Forelimb muscle (tissue), 1 donor: Measurements from ENCODE around the gene RAD9A. TPM values are rescaled to one million over a fixed set of nuclear protein-coding genes. Genes with fewer than 3 reads are reported as not detected.
"Not testable (repeated sequence)": the region's sequence is repeated elsewhere in the genome, so short reads cannot be mapped to it uniquely, and the experiment has no call there.

Experiments
- DNase-seq: peaks from one replicate; pipeline ENCODE4 v3.0.0-alpha.2; 2013; ENCODE audit warnings: low read depth
- polyA plus RNA-seq: library from polyadenylated mRNA; unstranded; fragments of 120-200 nt; gene quantifications from one replicate; pipeline ENCODE4 v1.2.1, GENCODE V29; 2013; ENCODE audit not compliant: insufficient read length

RAD9A gene
- polyA plus RNA-seq, 1 donor: 8.2 TPM

DNA sequence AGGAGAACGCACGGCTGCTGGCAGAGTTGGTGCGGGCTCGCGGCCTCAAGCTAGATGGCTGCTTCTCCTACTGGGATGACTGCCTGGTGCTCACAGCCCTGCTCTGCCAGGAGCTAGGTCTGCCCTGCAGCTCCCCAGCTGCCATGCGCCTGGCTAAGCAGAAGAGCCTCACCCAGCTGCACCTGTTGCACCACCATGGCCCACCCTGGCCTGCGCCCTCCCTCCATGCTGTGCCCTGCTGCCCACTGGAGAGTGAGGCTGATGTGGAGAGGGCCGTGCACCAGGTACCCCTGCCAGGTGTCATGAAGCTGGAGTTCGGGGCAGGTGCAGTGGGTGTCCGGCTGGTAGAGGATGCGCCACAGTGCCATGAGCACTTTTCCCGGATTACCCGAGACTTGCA lies 31.7 kb downstream of the RAD9A start:
- DNase-seq: no peak

DNA sequence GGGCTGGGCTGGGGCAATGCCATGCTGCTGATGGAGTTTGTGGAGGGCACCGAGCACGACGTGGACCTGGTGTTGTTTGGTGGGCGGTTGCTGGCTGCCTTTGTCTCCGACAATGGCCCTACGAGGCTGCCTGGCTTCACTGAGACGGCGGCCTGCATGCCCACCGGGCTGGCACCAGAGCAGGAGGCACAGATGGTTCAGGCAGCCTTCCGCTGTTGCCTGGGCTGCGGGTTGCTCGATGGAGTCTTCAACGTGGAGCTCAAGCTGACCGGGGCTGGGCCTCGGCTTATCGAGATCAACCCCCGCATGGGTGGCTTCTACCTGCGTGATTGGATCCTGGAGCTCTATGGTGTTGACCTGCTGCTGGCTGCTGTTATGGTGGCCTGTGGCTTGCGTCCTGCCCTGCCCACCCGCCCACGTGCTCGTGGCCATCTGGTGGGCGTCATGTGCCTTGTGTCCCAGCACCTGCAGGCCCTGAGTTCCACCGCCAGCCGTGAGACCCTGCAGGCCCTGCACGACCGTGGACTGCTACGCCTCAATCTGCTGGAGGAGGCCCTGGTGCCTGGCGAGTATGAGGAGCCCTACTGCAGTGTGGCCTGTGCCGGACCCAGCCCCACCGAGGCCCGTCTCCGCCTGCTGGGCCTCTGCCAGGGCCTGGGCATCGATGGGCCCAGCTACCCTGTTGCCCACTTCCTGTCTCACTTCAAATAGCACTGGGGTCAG lies 32.3 kb downstream of the RAD9A start:
- DNase-seq: no peak

DNA sequence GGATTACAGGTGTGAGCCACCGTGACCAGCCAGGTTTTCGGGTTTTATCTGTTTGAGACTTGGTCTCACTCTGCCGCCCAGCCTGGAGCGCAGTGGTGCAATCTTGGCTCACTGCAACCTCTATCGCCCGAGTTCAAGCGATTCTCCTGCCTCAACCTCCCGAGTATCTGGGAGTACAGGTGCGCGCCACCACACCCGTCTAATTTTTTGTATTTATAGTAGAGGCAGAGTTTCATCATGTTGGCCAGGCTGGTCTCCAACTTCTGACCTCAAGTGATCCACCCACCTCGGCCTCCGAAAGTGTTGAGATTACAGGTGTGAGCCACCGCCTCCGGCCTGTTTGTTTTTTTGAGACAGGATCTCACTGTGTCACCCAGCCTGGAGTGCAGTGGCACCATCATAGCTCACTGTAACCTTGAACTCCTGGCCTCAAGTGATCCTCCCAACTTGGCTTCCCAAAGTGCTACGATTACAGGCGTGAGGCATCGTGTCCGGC lies 35.6 kb downstream of the RAD9A start:
- not testable (repeated sequence) for DNase-seq

DNA sequence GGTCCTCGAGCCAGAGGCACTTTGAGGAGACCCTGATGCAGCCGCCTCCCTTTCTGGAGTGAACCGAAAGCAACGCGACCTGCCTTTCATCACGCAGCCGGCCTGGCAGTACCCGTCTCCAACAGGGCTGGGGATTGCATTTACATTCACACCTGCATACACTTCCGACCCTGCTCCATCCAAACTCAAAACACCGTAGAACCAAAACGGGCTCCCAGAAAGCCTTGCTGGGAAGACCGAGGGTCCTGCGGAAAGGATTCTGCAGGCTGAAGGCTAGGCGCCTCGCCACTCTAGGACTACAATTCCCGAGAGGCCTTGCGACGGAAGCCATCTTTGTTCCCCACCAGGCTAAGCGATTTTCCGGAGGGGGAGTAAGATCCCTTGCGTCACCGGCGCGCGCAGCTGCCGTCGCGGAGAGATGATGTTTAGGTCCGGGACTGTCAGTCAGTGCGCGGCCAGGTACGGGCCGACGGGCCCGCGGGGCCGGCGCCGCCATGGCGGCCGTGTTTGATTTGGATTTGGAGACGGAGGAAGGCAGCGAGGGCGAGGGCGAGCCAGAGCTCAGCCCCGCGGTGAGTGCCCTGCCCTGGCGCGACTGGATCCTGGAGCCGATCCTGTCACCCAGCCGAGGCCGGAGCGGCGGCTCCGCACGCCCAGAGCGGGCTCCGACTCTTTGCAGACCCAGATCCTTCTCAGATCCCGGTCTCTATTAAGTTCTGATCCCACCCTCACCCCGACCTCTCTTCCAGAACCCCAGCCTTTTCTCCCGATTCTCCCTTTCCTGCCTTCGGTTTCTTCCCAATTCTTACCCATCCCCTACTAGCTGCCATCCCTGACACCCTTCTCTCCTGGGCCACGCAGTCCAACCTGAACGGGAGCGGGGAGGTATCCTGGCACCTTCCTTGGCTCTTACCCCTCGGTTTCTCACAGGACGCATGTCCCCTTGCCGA lies 36.5 kb downstream of the RAD9A start, which contains the start of gene RPS6KB2:
TSS of gene RPS6KB2 (plus strand) at position 443 of the 950 bp plus-strand sequence. CDS start at position 495, 52 bp downstream.
- DNase-seq: peak; percentile 96

DNA sequence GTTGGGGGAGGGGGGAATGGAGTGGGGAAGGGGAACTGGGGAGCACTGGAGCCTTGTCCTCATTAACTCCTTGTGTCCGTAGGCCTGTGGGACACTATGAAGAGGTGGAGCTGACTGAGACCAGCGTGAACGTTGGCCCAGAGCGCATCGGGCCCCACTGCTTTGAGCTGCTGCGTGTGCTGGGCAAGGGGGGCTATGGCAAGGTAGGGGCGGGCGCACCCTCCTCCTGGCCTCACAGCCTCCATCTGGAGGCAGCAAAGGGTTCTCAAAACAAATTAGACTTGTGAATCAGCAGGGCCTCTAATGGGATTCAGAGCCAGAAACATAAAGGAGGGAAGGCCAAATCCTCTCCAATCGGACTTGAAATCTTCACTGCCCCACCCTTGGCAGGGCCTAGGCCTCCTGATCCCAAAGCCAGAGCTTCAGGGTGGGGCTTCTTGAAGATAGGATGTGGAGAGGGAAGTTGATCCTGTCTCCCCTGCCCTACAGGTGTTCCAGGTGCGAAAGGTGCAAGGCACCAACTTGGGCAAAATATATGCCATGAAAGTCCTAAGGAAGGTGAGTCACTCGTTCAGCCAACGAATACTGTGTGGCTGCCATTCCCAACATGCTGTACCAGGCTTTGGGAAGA lies 37.4 kb downstream of the RAD9A start:
- no peak for DNase-seq

DNA sequence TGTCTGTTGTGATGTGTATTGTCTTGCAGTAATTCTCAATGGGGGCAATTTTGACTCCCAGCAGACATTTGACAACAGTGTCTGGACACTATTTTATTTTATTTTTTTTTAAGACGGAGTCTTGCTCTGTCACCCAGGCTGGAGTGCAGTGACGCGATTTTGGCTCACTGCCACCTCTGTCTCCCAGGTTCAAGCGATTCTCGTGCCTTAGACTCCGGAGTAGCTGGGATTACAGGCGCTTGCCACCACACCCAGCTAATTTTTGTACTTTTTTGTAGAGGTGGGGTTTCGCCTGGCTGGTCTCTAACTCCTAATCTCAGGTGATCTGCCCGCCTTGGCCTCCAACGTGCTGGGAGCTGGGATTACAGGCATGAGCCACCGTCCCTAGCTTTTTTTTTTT lies 37.9 kb downstream of the RAD9A start:
- DNase-seq: no peak

DNA sequence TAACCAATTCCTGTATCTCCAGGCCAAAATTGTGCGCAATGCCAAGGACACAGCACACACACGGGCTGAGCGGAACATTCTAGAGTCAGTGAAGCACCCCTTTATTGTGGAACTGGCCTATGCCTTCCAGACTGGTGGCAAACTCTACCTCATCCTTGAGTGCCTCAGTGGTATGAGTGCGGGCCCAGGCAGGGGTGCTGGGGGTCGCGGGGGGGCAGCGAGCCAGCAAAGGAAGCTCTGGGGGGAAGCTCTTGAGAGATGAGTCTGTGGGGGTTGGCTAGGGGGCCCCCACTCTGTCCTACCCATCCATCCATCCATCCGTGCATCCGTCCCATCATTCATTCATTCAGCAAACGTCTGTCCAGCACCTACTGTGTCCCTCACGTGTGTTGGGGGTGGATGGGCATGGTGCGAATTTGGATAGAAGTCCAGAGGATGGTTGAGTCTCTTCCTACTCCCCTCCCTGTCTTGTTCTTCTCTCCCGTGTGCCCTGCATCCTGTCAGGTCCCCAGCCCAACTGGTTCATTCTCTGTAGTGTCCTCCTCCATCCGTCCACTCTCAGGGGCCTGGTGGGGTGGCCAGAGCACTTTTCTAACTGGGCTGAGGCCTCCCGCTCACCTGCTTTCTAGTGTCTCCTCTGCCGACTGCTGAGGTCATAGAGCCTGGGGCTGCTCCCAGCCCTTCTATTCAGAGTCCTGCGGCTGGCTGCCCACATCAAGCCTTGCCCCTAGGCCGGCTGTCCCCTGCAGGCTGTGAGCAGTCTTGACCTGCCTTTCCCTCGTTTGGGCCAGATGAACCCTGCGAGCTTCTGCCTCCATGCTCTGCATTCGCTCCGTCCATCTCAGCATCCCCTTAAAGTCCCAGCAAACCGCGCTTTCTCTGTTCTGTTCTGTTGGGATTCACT lies 39.8 kb downstream of the RAD9A start:
- no peak for DNase-seq

DNA sequence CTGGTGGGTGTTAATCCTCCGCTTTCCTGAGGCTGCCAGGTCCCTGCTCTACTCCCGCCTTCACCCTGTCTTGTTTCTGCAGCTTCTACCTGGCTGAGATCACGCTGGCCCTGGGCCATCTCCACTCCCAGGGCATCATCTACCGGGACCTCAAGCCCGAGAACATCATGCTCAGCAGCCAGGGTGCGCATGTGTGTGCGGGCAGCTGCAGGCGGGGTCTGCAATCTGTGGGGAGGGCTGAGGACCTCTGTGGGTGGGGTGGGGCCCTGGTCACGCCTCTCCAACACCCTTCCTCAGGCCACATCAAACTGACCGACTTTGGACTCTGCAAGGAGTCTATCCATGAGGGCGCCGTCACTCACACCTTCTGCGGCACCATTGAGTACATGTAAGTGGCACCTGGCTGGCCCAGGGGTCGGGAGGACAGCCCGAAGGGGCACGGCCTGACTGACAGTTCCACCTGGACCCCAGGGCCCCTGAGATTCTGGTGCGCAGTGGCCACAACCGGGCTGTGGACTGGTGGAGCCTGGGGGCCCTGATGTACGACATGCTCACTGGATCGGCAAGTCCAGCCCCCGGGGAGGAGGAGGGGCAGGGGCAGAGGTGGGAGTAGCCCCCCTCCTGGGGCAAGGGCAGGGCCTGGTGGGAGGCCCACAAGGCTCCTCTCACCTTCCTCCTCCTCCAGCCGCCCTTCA lies 41.0 kb downstream of the RAD9A start:
- no peak for DNase-seq

DNA sequence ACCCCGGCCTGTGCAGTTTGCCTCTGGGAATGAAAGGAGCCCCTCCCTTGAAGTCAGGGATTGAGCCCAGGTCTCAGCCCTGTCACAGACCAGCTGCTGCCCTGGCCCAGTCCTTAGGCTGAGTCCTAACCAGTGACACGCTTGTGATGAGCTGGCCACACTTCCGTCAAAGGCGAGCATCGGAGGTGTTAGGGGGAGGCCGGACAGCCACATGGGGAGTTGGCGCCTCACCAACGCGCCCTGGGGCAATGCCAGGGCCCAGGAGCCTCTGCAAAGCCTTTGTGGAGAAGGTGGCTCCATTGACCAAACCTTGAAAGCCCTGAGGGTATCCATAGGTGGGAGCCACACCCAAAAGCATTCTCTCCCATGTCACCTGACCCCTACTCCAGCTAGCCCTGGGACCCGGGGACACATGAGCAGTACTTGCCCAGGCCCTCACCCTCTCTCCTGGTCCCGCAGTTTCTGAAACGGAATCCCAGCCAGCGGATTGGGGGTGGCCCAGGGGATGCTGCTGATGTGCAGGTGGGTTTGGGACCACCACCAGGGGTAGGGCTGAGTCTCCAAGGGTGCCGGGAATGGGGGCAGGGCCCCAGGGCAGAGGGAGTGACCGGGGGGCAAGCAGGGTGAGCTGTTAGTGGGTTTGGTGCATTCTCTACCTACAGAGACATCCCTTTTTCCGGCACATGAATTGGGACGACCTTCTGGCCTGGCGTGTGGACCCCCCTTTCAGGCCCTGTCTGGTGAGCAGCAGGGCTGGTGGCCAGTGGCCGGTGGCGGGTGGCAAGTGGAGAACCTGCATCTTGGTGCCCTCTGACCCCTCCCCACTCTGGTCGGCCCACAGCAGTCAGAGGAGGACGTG lies 42.0 kb downstream of the RAD9A start:
- DNase-seq: no peak

DNA sequence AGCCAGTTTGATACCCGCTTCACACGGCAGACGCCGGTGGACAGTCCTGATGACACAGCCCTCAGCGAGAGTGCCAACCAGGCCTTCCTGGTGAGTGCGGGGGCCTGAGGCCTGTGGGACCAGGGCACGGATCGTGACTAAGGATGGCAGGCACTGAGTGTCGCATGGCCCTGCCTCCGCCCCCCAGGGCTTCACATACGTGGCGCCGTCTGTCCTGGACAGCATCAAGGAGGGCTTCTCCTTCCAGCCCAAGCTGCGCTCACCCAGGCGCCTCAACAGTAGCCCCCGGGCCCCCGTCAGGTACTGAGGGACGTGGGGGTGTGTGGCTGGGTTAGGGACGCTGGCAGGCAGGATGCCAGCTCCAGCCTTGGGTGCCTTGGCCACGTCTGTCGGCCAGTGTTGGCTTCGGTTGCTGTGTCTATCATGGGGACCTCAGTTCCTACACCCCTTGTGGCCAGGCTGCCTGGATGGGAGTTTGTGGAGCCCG lies 42.7 kb downstream of the RAD9A start:
- DNase-seq: no peak

DNA sequence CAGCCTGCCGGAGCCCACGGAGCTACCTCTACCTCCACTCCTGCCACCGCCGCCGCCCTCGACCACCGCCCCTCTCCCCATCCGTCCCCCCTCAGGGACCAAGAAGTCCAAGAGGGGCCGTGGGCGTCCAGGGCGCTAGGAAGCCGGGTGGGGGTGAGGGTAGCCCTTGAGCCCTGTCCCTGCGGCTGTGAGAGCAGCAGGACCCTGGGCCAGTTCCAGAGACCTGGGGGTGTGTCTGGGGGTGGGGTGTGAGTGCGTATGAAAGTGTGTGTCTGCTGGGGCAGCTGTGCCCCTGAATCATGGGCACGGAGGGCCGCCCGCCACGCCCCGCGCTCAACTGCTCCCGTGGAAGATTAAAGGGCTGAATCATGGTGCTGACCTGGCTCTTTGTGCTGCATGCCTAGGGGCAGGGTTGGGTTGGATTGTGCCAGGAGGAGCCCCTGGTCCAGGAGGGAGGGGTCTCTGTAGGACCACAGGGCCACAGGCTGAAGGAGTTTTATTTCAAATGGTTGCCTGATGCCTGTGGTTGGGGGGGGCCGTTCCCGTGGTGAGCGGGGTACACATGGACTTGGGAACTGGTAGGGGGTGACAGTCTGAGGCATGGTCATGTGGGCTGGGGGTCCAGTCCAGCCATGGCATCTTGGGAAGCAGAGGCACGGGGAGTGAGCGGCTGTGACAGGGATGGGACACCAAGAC lies 43.4 kb downstream of the RAD9A start:
- no peak for DNase-seq

DNA sequence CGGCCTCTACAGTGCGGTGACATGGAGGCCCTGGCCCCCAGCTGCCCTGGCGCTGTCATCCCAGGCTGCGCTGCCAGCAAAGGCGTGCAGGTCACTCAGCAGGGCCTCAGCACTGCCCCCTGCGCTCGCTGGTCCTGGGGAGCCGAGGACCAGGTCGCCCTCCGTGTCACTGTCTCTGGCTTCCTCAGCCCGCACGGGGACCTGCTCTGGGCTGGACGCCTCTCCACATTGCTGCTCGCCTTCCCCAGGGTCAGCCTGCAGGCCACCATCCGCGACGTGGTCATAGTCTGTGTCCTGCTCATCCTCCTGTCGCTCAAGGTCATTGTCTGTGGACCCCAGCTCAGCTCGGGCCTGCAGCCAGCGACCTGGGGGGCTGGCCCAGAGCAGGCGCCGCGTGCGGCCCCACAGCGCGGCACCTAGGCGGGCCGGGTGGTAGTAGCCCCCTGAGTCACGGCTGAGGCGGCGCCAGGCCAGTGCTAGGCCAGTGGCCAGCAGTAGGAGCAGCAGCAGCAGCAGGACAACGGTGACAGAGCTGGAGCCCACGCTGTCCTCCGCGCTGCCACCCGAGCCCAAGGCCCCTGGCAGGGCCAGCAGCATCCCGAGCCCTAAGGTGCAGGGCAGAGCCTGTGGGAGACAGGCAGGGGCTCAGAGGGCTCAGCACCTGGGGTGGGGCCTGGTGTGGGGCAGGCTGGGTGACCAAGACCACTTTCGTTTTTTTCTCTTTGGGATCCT lies 44.1 kb downstream of the RAD9A start:
- DNase-seq: no peak

DNA sequence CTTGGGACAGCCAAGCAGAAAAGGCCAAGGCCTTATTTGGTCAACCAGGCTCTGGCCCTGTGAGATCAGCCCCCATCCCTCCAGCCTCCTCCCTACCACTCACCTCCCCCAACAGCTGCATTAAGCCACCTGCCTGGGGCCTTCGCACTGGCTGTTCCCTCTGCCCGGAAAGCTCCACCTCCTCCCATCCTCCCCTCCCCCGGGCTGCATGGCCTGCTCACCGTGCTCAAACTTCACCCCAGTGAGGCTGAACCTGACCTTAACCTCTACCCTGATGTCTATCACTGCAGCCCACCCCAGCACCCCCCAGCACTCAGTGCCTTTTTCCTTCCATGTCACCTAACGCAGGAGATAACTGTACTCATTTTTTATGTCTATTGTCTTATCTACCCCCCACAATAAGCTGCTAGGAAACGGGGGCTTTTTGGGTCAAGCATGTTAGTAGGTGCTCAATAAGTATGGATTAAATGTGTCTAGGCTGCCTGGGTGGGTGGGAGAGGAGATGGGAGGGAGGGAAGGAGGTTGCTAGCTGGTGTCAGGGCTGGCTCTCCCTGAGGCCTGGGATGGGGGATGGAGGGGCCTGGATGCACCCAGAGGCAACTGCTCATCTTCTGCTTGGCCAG lies 44.8 kb downstream of the RAD9A start:
- no peak for DNase-seq

DNA sequence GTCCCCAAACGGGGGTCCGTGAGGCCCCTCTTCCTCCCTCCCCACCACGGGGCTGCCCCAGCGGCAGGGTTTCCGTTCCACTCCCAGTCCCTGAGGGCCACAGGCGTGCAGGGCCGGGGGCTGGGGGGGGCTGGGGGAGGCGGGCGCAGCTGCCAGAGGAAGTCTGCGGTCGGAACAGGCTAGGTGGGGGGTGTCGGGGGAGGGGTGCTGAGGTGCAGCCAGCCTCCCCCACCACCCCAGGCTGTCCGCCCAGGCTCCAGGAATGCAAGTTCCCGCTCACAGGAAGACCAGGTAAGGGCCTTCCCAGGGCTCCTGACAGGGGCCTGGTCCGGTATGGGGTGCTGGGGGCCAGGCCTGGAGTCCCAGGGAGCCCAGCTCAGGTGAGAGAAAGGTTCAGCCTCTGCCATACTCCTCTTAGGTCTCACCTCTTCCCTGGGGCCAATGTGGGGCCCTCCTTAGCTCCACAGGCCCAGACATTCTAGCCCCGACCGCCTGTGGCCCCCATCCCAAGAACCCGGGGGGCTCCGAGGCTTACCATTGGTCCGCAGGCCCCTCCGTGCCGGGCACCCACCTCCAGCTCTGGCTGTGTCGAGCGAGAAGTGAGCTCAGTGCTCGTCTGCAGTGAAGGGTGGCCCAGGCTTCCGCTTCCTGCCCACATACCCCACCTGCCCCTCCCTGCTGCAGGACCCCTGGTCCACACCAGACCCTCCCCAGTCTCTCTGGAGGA lies 45.5 kb downstream of the RAD9A start, which contains the start of gene PTPRCAP:
TSS of gene PTPRCAP (minus strand) at position 601 of the 727 bp plus-strand sequence. CDS start at position 538, 63 bp downstream.
- DNase-seq: no peak

DNA sequence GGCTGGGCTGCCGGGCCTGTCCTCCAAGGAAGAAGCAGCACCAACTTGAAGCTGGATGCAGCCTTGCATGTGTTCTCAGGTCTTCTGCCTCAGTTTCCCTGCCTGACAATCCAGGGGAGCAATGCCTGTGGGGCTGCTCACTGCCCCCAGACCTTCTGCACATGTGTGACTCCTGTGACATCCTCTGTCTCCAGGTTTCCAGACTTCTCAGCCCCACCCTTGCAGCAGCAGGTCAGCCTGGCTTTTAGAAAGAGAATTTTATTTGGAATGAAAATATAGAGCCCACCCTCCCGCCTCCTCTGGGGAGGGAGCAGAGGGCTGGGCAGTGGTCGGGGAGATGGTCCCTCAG lies 46.0 kb downstream of the RAD9A start:
- no peak for DNase-seq

DNA sequence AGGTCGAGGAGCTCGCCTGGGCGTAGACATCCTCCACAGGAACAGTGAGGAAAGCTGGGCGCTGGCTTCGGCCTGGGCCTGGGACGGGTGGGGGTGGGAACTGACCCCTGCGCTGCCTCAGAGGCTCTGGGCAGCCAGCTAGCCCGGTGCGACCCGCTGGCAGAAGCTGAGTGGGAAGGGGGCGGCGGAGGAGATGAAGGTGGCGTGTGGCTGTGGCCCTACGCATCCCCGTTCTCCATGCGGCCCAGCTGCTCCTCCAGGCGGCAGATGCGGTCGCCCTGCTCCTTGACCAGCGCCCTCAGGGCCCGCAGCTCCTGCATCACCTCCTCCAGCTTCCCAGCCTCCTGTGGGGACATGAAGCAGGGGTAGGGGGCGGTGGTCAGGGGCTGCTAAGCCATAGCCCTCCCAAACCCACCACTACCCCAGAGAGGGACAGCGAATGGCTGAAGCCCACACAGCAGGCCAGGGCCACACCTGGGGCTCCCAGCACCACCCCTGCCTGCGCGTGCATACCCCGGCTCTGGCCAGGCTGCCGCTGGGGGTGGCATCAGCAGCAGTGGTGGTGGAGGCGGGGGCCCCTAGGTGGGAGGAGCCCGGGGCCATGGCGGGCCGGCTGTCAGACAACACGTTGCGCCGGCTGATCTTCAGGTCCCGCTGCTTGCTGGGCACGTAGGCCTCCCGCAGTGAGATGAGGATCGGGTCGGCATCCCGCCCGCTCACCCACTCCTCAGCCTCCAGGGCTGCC lies 46.5 kb downstream of the RAD9A start:
- no peak for DNase-seq
